ENCODE data around the gene BMX.

The BMX gene

GRCh38 chrX:15500497-15500966 lies at the start of gene BMX:
BMX (plus strand) TSS chrX:15500807; CDS start chrX:15508354, 7,547 bp downstream.
- no peak within 1 kb of the TSS for H3K27ac ChIP-seq
- DNase-seq (ENCODE audit: low read depth, low spot score): no peak

GRCh38 chrX:15451913-15452312 lies 48.7 kb upstream of the BMX start:
- no peak overlapping the region for H3K27ac ChIP-seq
- DNase-seq (ENCODE audit: low read depth, low spot score): no peak

GRCh38 chrX:15464704-15465103 lies 35.9 kb upstream of the BMX start:
- H3K27ac ChIP-seq: no peak overlapping the region
- DNase-seq (ENCODE audit: low read depth, low spot score): no peak

GRCh38 chrX:15465347-15465746 lies 35.3 kb upstream of the BMX start:
- no peak overlapping the region for H3K27ac ChIP-seq
- DNase-seq (ENCODE audit: low read depth, low spot score): no peak

GRCh38 chrX:15465896-15466651 lies 34.5 kb upstream of the BMX start:
- H3K27ac ChIP-seq: no peak overlapping the region
- DNase-seq (ENCODE audit: low read depth, low spot score): no peak

GRCh38 chrX:15468036-15468435 lies 32.6 kb upstream of the BMX start:
- H3K27ac ChIP-seq: no peak overlapping the region
- peak; percentile 61 for DNase-seq (ENCODE audit: low read depth, low spot score)

- DNase-seq (ENCODE audit: low read depth, low spot score): no peak
- no peak overlapping the region for H3K27ac ChIP-seq
Observed at GRCh38 chrX:15469613-15470012, 31.0 kb upstream of the BMX start.

GRCh38 chrX:15471028-15471427 lies 29.6 kb upstream of the BMX start:
- H3K27ac ChIP-seq: no peak overlapping the region
- DNase-seq (ENCODE audit: low read depth, low spot score): no peak

- peak overlapping the region; percentile 27 for H3K27ac ChIP-seq
Observed at GRCh38 chrX:15472531-15472930, 28.1 kb upstream of the BMX start.

GRCh38 chrX:15474028-15474427 lies 26.6 kb upstream of the BMX start:
- DNase-seq (ENCODE audit: low read depth, low spot score): no peak
- H3K27ac ChIP-seq: peak overlapping the region; percentile 87

More at GRCh38 chrX:15472531-15472930, 28.1 kb upstream of the BMX start:
- no peak for DNase-seq (ENCODE audit: low read depth, low spot score)

- peak overlapping the region; percentile 87 for H3K27ac ChIP-seq
Observed at GRCh38 chrX:15475021-15475420, 25.6 kb upstream of the BMX start.

GRCh38 chrX:15475486-15475885 lies 25.1 kb upstream of the BMX start:
- peak overlapping the region; percentile 87 for H3K27ac ChIP-seq
- DNase-seq (ENCODE audit: low read depth, low spot score): no peak

More at GRCh38 chrX:15475021-15475420, 25.6 kb upstream of the BMX start:
- peak; percentile 83 for DNase-seq (ENCODE audit: low read depth, low spot score)

GRCh38 chrX:15483891-15484290 lies 16.7 kb upstream of the BMX start:
- DNase-seq (ENCODE audit: low read depth, low spot score): no peak
- no peak overlapping the region for H3K27ac ChIP-seq

GRCh38 chrX:15492469-15492868 lies 8.1 kb upstream of the BMX start:
- DNase-seq (ENCODE audit: low read depth, low spot score): no peak
- H3K27ac ChIP-seq: peak overlapping the region; percentile 56

GRCh38 chrX:15493118-15493962 lies 7.3 kb upstream of the BMX start, which contains the start of gene PIR:
PIR (minus strand) TSS chrX:15493333; CDS start chrX:15491257, 2,076 bp downstream.
- DNase-seq (ENCODE audit: low read depth, low spot score): peak; percentile 22
- peak within 1 kb of the TSS; percentile 56 for H3K27ac ChIP-seq

GRCh38 chrX:15495801-15496200 lies 4.8 kb upstream of the BMX start:
- no peak for DNase-seq (ENCODE audit: low read depth, low spot score)
- H3K27ac ChIP-seq: no peak overlapping the region

GRCh38 chrX:15496824-15497223 lies 3.8 kb upstream of the BMX start:
- H3K27ac ChIP-seq: no peak overlapping the region
- no peak for DNase-seq (ENCODE audit: low read depth, low spot score)

GRCh38 chrX:15497865-15498264 lies 2.7 kb upstream of the BMX start:
- no peak overlapping the region for H3K27ac ChIP-seq
- no peak for DNase-seq (ENCODE audit: low read depth, low spot score)

- DNase-seq (ENCODE audit: low read depth, low spot score): no peak
- peak overlapping the region; percentile 21 for H3K27ac ChIP-seq
Observed at GRCh38 chrX:15498741-15499140, 1.9 kb upstream of the BMX start.

GRCh38 chrX:15499976-15500375 lies 631 bp upstream of the BMX start:
- no peak overlapping the region for H3K27ac ChIP-seq

GRCh38 chrX:15501506-15501905 lies 899 bp downstream of the BMX start:
- DNase-seq (ENCODE audit: low read depth, low spot score): no peak
- H3K27ac ChIP-seq: no peak overlapping the region

More at GRCh38 chrX:15499976-15500375, 631 bp upstream of the BMX start:
- no peak for DNase-seq (ENCODE audit: low read depth, low spot score)
